ENCODE data around the gene GIGYF1.
"Not testable (repeated sequence)": the region's sequence is repeated elsewhere in the genome, so short reads cannot be mapped to it uniquely, and the experiment has no call there.

DNA sequence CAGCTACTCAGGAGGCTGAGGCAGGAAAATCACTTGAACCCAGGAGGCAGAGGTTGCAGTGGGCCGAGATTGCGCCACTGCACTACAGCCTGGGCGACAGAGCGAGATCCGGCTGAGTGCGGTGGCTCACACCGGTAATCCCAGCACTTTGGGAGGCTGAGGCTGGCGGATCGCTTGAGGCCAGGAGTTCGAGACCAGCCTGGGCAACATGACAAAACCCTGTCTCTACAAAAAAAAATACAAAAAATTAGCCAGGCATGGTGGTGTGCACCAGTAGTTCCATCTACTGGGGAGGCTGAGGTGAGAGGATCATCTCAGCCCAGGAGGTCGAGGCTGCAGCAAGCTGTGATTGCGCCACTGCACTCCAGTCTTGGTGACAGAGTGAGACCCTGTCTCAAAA lies 24.9 kb downstream of the GIGYF1 start:
- TF ChIP-seq CTCF (IDR thresholded peaks at IDR 0.05; ENCODE audit: poor library complexity, severe bottlenecking); POLR2AphosphoS5 (IDR thresholded peaks at IDR 0.05); RAD21 (conservative IDR thresholded peaks at IDR 0.05); MXI1 (conservative IDR thresholded peaks at IDR 0.05; ENCODE audit: poor library complexity, severe bottlenecking); TAF1 (IDR thresholded peaks at IDR 0.05; ENCODE audit: low read depth); EP300 (conservative IDR thresholded peaks at IDR 0.05; ENCODE audit: poor library complexity, severe bottlenecking); EZH2 (IDR thresholded peaks at IDR 0.05; ENCODE audit: borderline replicate concordance, insufficient read depth, low read length, poor library complexity, severe bottlenecking); REST (IDR thresholded peaks at IDR 0.05; ENCODE audit: borderline replicate concordance): not testable (repeated sequence)
